Endometrium (tissue), 2 donors: ENCODE results near the gene SYCP2.

ENCODE experiments used
- FAIRE-seq: peaks from 2 replicates; lab custom pipeline; 2012; peaks lifted over from hg19 to GRCh38; lab: Jason Lieb, UNC
- donor health status: control.
- donor health status: control.

Gene SYCP2

GRCh38 chr20:59940956-59941294 lies 7.5 kb upstream of the SYCP2 start:
- no peak for FAIRE-seq

- peak; percentile 83 for FAIRE-seq
Observed at GRCh38 chr20:59940129-59940955, 6.9 kb upstream of the SYCP2 start, which contains the start of the genes FAM217B and PPP1R3D. Gene FAM217B (plus strand): TSS chr20:59940389. CDS start chr20:59943944, 3,555 bp downstream. Gene PPP1R3D (minus strand): TSS chr20:59940305. CDS start chr20:59939931, 374 bp downstream.

GRCh38 chr20:59939879-59940128 lies 6.4 kb upstream of the SYCP2 start:
- FAIRE-seq, result no peak

DNA sequence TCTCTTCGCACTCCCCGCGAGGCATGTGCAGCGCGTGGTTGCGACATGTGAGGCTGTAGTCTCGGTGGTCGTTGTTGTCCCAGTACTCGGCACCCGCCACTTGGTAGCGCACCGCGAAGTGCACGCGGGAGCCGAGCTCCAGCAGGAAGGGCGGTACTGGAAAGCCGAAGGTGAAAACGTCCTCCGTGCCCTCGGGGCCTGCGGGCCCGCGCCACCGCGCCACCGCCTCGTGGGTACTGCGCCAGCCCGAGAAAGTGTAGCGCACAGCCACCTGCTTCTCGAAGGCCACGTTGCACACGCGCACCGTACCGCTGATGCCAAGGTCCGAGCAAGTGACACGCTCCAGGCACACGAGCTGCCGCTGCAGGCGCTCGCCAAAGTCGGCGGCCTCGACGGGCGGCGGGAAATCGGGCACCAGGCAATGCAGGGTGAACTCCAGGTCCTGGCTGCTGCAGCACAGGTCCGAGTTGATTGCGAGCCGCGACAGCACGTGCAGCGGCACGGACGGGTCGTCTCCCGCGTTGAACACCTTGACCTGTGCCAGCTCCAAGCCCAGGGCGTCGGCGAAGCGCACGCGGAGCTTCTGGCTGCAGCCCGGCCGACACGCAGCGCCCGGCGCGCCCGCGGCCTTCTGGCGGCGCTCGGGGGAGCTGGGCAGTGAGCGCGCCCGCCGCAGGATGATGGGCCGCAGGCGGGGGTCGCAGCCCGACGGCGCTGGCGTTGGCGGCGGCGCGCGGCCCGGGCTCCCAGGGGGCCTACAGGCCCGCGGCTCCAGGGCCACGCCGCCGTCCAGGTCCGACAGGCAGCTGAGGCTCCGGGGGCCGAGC lies 5.8 kb upstream of the SYCP2 start:
- no peak for FAIRE-seq

DNA sequence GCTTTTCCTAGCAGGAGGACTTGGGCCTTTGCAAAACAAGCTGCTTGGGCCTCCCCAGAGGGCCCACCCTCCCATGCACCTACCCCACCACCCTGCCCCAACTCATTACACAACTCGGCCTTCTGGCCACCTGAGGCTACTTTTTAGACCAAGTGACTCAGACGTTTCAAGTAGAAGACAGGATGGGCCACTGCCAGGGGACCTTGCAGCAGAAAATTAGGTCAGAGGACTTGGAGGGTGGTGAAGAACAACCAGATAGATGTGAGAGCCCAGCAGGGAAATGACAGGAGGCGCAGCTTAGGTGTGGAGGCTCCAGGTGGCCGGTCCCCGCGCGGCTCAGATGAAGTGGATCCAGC lies 5.2 kb upstream of the SYCP2 start:
- no peak for FAIRE-seq

DNA sequence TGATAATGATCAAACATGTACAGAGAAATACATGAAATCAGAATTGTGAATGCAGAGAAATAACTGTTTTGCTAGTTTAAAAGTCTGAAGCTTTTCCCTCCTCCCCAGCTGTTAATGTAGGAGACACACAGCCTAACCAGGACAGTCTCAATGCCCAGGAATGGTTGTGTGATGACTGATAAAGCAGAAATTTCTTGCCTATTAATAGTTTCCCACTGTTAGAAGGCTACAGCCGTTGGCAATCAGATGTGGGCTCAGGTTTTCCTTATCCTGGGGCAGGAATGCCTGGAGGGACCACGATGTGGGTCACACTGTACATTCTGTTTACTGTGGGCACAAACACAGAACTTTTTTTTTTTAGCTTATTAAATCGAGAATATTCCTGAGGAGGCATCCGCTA lies 4.8 kb upstream of the SYCP2 start:
- FAIRE-seq, result no peak

- no peak for FAIRE-seq
Observed at GRCh38 chr20:59937150-59937549, 3.7 kb upstream of the SYCP2 start.

DNA sequence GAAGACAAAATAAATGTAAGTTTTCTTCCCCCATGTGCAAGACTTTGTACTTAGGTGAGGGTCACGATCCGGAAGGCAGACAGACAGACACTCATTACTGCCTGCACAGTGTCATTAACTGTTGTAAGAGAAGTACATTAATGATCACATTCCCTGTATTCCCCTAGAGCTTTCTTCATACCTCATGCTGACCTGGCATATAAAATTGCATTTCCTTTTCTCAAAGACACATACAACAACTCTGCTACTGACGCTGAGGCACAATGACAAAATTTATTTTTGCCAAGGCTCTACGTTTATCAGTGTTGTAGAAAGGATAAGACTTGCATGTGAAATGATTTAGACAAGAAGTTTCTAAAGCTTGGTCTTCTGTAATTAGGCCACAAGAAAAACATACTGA lies 3.0 kb upstream of the SYCP2 start:
- no peak for FAIRE-seq

DNA sequence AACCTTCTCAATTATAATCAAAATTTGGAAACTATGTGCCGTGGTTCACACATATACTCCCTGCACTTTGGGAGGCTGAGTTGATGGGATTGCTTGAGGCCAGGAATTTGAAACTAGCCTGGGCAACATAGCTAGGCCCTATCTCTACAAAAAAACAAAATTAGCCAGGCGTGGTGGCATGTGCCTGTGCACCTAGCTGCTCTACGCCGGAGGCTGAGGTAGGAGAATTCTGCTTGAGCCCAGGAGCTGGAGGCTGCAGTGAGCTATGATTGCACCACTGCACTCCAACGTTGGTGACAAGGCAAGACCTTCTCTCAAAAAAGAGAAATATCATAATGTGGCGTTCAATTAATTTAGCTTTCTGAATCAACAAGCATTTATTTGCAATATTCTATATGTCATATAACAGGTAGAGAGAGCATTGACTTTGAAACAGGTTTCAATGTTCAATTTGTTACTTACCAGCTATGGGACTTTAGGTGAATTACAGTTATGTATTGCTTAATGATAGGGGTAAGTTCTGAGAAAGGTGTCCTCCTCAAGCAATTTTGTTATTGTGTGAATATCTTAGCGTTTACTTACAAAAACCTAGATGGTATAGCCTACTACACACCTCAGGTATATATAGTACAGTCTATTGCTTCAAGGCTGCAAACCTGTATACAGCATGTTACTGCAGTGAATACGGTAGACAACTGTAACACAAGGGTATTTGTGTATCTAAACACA lies 2.2 kb upstream of the SYCP2 start:
- no peak for FAIRE-seq

DNA sequence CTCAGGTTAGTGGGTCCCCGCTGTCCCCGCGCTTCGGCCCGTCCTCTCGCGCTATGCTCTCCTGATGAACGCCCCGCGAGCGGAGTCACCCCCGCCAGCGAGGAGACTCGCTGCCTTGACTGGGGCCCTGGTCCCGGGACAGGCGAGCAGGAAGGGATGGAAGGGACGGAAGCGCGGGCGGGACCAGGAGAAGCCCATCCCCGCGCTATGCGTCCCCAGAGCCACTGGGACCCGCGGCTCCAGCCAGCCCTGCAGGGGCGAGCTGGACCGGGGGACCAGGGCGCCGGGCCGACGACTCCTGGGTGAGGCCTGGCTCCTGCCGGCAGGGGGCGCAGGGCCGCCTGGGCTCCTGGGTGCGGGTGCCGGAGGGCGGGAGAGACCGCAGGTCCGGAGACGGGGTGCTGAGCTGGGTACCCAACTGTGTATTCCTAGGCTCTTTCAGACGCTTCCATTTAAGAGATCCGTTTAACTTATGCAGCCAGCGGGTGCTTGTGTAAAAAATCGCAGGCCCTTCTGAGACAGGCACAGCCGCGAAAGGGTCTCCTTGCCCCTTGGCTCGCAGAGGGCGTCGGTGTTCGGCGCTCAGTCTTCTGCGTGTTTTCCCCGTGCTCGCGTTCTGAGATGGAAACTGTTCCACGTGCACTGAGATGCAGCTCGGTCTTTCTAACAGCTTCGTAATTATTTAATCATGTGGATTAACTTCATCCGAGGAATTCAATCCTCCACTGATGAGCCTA lies 580 bp upstream of the SYCP2 start:
- FAIRE-seq, result no peak

GRCh38 chr20:59932616-59933295 lies 681 bp downstream of the SYCP2 start:
- FAIRE-seq, result no peak

DNA sequence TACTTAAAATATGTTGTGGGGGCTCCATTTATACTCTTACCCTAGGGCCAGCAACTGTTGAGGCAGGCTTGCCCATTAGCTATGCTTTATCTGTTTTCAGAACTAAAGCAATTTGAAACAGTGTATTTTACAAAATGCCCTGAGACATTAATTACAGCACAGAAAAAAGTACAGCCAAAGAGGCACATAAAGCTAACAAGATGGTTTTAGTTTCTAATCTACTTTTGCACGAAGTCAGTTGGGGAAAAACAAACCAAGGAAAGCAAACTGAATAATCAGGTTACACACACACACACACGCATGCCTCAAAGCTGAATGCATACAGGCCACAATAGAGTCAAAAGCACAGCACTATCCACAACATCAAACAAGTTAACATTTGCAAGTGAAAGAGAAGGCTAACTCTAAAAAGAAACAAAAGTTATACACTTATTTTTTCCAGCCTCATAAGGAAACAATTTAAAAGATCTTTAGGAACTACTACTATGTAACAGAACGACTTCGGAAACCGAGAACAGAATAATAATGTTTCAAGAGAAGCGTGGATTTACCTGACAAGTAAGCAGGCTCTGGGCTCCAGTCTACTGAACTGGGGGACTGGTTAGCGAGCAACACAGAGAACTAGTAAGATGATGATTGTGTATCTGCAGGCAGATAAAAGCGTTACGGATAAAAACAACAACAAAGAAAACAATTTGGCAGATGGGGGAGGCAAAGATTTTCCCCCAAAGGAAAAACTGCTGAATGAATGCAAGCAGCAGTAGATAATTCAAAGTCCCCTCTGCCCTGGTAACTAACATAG lies 1.7 kb downstream of the SYCP2 start:
- FAIRE-seq, result no peak

DNA sequence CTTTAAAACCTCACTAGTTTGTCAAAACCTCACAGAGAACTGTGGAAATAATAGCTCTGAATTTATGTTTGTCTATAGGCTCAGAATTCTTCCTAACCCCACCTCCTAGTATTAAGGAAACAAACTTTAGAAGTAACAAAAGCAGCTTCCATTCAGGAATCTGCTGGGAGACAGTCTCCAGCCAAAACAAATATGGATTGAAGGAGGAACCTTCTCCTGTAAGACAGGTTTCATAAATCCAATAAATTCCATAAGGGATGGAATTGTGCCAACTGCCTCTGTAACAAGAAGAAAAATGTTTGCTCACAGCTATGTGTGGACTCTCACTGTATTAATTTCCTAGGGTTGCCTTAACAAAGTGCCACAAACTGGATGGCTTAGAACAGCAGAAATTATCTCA lies 7.5 kb downstream of the SYCP2 start:
- no peak for FAIRE-seq

GRCh38 chr20:59925359-59925758 lies 8.1 kb downstream of the SYCP2 start:
- no peak for FAIRE-seq

- FAIRE-seq, result no peak
Observed at GRCh38 chr20:59923514-59923913, 9.9 kb downstream of the SYCP2 start.

- FAIRE-seq, result no peak
Observed at GRCh38 chr20:59920944-59921343, 12.5 kb downstream of the SYCP2 start.

DNA sequence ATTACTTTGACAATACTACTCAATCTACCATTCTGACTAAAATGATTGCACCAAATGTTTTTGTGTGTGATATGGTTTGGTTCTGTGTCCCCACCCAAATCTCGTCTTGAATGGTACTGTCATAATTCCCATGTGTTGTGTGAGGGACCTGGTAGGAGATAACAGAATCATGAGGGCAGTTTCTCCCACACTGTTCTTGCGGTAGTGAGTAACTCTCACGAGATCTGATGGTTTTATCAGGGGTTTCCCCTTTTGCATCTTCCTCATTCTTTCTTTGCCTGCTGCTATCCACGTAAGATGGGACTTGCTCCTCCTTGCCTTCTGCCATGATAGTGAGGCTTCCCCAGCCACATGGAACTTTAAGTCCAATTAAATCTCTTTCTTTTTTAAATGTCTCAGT lies 20.8 kb downstream of the SYCP2 start:
- FAIRE-seq, result no peak

- no peak for FAIRE-seq
Observed at GRCh38 chr20:59911041-59911440, 22.4 kb downstream of the SYCP2 start.

GRCh38 chr20:59908855-59909254 lies 24.6 kb downstream of the SYCP2 start:
- no peak for FAIRE-seq

DNA sequence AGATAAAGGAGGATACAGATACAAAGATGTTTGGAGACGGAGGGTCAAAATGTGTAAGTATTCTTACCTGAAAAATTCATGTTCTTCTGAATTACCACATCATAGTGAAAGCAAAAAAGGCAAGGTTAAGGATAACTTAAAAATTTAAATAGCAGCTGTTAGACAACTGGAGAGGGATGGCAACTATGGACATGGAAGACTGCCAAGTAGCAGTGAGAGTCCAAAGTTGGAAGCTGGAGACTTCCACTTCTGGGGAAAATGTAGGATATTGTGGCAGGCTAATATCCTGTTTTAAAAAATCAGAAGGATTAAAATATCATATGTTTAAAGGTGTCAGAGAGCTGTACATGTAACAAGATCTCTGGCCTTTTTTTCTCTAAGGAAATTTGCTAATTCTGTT lies 29.8 kb downstream of the SYCP2 start:
- FAIRE-seq, result no peak

DNA sequence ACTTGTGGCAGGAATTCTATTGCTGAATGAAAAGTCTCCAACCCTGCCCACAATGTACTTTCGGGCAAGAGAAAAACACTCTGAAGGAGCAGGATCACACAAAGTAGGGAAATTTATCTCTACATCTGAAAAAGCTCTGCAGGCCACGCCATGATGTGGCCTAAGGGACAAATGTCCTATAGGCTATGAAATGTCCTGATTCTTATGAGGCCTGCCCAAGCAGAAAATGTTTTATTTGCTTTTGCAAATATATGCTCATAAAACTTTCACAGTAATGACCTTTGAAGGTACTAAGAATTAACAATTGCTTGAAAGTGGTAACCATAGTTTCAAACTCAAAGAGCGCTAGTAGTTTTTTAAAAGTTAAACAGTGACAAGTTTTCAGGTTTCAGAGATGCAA lies 31.0 kb downstream of the SYCP2 start:
- no peak for FAIRE-seq
